Cortex of kidney (tissue), 1 donor: ENCODE measurements around the gene BHLHA15.
"Not testable (repeated sequence)": the region's sequence is repeated elsewhere in the genome, so short reads cannot be mapped to it uniquely, and the experiment has no call there.

Experiments
- DNase-seq: peaks from one replicate; lab custom pipeline; 2025; lab: John Stamatoyannopoulos, UW

BHLHA15 gene

DNA sequence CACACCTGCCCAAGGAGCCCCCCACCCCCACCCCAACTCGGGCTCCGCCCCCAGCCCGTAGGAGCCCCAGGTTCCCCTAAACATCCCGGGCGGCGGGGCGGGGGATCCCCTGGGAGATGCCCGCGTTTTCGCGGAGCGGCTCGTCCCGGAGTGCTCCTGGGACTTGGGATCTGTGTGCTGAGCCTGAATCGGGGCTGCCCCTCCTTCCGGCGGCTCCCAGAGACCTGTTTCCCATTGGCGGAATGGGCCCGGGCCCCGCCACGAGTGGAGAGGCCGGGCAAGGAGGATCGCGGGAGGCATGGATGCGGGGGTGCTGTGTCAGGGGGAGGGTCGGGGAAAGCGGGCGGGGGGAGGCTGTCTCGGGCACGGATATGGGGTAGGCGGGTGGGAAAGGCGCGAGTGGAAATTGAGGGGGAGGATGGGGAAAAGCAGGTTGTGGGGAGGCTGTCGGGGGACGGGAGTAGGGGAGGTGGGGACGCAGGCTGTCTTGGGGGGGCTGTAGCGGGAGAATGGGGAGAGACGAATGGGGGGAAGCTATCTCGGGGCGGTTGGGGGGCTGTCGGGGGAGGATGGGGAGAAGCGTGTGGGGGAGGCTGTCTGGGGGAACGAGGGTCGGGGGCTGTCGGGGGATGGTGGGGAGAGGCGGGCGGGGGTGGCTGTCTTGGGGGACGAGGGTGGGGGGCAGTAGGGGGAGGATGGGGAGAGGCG, 572 bp upstream of the BHLHA15 start:
- DNase-seq: no peak

DNA sequence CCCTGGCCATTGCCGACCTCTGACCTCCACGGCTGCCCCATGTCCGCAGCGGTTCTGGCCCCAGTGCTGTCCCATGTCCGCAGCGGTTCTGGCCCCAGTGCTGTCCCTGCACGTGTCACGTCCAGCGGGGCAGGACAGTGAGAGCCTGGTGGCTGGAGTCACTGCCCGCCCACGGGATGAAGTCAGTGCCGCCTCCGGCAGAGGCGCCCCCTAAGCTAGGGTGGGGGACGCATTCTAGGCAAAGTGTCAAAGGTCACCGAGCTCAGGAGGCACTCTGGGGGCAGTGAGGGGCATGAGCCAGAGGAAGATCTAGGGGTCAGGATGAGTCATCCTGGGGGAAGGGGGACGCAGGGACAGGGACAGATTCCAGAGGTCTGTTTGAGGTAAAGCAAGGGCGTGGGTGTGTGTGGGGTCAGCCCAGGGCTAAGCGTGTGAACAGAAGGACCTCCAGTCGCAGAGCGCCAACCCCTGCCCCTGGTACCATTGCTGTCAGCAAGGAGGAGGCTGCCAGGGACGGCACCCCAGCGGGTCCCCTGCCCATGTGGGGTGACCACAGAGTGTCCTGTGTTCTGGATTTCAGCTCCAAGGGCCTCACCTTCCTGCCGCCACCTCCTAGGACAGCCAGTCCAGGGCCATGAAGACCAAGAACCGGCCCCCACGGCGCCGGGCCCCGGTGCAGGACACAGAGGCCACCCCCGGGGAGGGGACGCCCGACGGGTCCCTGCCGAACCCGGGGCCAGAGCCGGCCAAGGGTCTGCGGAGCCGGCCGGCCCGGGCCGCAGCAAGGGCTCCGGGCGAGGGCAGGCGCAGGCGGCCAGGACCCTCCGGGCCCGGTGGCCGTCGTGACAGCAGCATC, 665 bp downstream of the BHLHA15 start:
- no peak for DNase-seq

DNA sequence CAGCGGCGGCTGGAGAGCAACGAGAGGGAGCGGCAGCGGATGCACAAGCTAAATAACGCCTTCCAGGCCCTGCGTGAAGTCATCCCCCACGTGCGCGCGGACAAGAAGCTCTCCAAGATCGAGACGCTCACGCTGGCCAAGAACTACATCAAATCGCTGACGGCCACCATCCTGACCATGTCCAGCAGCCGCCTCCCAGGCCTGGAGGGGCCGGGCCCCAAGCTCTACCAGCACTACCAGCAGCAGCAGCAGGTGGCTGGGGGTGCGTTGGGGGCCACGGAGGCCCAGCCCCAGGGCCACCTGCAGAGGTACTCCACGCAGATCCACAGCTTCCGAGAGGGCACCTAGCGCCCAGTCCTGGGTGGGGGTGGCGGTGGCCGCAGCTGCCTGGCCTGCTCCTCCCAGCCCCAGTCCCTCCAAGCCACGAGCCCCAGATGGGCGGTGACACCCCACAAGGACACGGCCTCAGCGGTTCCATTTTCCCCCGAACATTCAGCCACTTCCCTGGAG, 1.3 kb downstream of the BHLHA15 start:
- DNase-seq: no peak

DNA sequence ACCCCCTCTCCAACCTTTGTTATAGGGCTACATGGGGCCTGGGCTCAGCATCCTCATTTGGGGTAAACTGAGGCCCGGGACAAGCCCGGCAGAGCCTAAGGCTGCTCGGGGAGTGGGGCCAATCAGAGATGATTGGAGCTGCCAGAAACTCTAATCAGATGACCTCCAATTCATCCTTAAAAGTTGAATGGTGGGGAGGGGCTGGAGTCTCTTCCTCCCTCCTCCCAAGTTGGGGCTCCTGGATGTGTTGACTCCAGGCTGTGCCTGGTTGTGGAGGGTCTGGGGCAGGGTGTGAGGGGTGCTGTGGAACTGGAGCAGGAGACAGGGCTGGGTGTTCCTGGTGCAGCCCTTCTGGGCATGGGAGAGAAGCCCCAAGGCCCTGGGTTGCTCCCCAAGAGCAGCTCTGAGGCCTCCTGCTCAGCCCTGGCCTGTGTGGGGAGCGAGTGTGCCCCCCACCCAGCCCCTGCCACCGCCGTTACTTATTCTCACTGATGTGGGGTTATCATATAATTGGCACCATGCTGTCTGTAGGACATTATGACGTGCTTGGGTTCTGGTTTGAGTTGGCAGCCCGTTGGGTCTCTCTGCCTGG, 2.2 kb downstream of the BHLHA15 start:
- no peak for DNase-seq

DNA sequence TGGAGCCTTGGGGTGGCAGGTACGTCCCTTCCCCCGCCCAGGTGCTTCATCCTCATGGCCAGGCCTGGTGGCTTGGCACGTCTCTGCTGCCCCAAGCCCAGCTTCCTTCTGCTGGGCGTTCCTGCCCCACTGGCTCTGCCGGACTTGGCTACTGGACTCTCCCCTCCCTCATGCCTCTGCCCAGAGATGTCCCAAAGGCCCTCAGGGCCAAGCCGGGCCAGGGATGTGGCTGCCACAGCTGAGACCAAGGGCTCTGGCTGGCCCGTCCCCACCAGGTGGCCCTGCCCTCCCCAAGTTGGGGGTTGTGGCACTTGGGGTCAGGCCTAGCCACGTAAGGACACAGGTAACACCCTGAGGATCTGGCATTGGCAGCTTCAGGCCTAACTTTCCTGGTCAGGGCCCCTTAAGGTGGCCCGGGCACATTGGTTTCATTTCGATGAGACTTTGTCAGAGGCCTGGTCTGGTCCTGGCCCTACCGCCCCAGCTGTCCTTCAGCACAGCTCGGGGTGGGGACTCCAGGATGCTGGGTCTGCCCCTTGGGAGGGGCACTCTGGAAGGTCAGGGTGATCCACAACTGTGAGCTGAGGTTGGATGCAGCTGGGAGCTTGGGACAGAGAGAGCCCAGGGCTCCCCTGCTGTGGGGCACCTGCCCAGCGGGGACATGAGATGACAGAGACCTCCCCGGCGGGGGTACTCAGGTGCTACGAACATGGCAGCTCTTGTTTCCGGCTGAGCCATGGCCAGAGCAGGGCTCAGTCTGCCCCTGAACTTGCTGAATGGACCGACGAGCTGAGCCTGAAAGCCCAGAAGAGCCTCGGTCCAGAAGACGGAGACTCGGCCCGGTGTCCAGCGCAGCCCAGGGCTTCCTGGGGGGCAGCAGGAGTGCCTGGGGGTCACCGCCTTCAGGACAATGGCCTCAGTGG, 2.9 kb downstream of the BHLHA15 start:
- DNase-seq: no peak

DNA sequence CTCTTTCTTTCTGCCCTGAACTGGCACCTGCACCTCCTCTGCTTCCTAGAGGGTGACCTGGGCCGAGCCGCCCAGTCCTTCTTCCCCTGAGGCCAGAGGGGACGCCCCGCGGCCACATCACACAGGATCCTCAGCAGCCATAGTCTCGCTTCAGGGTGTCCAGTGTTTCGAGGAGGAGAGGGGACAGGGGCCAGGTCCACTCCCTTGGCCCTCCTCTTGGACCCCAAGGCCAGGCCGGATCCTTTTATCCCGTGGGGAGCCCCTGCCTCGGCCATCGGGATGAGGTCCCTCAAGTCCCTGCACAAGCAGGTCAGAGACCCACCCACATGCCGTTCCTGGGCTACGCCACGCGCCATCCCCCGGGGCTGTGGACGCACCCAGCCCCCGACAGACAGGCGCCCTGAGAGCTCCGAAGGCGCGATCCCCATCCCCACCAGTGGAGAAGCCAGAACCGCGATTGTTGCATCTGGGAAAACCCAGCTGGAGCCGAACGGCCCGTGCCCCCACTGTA, 3.6 kb downstream of the BHLHA15 start:
- DNase-seq: no peak

DNA sequence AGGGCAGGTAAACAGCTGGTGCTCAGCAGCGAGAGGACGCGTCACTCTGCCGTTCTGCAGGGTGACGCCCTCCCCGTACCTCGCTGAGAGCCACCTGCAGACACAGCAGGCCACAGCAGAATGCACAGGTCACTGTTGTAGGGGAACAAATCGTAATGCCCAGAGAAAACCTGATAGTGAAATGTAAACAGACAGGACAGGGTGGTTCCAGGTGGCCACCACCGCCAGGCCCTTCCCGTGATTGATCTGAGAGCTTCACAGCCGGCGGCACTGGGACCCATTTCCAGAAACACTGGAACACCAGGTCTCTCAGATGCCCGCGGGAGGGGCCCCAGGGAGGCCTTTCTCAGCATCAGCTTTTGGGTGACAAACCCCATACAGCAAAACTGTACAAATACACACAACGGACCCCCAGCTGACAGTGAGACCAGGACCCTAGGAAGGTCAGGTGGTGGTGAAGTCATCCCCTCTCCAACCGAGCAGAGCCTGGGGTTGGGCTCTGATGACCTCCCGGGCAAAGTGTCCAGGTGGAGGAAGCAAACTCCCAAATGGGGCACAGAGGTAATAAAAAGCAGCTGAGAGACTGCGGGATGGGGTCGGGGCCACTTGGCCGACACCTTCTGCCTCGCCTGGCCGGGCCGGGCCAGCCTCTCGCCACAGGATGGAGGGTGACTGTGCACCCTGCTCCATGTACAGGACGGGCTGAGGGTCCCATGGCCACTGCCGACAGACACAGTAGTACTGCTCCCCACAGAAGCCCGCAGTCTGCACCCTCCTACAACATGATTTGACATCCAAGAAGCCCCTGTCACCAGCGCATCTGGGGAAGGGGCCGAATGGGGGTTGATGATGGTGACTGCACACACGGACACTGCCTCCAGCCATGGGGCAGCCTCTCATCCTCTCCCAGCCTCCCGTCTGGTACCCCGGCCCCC, 4.6 kb downstream of the BHLHA15 start:
- no peak for DNase-seq

DNA sequence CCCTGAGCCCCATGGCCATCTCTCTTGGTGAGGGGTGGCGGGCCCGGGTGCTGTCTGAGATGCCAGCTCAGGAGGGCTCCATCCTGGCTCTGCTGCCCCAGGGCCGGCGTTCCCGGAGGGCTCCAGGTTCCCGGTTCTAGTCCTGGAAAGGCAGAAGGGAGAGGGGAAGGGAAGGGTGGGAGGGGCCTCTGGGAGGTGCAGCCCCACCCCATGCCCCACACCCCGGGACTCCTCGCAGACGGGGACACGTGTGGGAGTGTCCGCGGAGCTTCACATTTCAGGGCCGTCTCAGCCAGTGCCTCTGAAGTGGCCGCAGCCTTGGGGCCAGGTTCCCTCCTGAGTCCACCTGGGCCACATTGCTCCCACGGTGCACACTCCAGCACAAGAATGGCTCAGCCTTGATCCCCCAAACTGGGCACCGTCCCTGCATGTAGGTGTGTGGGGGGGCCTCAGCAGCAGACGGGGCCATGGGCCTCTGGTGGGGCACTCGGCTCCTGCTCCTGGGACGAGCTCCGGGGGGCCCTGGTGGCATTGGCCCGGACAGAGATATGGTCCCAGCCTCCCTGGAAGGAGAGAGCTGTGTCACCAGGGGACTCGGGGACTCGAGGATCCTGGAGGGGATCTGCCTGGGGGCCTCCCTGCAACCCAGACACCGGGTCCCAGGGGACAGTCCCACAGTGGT, 5.8 kb downstream of the BHLHA15 start:
- DNase-seq: no peak

DNA sequence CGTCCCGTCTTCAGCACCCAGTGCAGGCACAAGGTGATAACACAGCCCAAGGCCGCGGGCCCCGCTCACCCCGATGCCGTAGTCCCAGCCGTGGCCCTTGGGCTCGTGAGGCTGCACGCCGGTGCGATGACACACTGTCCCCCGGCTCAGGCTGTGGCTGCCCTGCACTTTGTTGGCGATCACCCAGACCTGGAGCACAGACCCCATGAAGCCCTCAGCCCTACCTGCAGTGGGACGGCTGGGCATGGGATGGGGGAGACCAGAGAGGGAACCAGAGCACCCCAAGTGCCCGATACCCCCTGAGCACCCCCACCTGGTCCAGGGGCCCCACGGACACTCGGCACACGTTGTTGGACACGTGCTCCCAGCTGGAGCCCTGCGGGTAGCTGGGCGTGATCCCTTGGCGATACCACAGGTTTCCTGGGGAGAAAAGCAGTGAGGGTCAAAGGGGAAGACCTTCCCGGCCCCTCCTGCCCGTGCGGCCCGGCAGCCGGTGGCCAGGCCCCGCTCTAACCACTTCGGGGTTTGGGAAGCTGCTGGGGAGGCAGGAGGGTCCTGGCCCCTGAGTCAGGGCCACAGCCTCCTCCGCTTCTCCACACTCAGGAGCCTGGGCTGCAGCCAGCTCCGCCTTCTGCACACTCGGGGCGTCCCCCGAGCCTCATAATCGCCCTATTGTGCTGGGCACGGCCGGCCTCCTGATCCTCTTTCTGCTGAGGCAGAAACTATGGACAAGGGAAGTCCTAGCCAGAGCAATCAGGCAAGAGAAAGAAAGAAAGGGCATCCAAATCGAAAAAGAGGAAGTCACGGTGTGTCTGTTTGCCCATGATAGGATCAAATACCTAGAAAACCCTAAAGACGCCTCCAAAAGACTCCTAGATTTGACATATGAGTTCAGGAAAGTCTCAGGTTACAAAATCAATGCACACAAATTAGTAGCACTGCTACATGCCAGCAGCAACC, 6.7 kb downstream of the BHLHA15 start:
- DNase-seq: no peak

DNA sequence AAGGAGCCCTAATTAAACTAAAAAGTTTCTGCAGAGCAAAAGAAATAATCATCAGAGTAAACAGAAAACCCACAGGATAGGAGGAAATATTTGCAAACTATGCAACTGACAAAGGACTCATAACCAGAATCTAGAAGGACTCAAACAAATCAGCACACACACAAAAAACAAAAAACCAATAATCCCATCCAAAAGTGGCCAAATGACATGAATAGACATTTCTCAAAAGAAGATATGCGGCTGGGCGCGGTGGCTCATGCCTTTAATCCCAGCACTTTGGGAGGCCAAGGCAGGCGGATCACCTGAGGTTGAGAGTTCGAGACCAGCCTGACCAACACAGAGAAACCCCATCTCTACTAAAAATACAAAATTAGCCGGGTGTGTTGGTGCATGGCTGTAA, 8.1 kb downstream of the BHLHA15 start:
- DNase-seq: not testable (repeated sequence)

DNA sequence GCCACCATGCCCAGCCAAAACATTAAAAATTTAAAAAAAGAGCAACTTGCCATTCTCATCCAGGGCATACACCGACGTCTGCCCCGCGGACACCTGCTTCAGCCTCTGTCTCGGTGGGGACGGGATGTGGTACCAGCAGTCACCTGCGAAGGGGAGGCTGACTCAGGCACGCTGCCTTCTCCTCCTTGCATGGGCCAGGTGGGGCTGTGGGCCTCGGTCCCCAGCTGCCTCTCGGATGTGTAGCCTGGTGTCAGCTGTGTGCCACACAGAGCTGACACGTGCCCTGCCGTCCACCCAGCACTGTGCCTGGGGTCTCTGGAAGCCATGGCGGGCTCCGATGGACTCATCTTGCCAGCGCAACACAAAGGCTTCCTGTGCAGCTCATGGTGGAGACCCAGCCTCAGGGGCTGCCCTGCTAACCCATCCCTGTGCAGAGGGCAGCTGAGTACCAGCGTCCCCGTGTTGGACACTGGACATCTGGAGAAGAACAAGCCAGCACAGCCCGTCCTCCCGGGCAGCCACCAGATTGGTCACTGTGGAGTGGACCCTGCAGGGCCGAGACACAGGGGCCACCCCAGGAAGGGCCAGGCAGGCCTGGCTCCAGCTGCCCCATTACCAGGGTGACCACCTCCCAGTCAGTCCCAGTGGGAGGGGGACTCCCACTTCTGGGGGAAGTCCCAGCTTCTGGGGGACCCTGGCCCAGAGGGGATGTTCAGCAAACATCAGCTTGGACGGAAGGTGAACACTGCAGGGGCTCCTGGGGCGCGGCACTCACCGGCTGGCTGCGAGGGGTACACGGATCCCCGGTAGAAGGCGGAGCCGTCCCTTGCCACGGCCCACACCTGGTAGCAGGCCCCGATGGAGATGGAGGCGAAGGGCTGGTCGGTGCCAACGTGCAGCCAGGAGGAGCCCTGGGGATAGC, 10.6 kb downstream of the BHLHA15 start:
- no peak for DNase-seq

DNA sequence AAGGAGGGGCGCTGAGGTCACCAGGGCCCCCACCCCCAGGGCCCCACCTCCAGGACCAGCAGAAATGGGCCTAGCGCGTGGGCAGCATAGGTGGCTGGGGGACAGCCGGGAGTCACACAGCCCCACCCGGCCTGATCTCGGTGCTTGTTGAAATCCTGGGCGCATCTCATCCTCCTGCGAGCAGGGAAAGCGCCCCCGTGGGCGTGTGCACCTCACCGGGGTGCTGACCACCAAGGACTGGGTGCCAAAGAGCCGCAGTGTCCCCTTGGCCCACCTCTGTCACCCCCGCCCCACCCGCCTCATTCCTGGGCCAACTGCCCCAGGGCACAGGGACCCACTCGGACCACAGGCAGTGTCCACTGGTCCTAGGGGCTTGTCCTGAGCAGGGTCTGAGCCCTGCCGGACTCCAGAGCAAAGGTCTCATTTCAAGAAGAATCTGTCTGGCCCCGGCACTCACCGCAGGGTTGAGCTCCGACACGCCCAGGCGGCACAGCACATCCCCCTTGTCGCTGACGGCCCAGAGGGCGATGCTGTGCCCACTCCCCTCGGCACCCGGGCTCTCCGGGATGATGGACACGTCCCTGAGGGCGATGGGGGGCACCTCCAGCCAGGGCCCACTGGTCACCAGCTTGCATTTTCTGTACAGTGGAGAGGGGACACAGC, 11.4 kb downstream of the BHLHA15 start:
- DNase-seq: no peak

DNA sequence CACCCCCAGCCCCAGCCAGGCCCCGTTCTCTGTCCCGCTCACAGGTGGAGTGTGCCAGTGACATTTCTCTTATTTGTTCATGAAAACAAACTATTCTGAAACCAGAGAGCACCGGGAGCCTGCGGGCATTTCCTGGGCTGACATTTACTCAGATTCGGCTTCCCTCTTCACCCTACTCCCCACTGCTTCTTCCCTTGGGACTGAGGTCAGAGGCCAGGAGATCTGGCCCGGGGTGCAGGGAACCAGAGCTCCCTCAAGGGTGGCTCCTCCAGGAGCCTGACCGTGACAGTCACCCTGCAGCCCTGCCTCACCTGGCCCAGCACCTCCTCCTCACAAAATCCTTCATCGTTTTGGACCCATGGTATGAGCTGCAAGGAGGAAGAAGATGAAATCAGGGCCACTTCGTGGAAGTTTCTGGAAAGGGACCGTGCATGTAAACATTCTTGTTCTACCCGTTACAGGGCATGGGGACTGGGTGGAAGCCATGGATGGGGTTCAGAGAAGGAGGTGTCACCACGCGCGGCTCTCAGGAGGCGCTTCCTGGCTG, 12.2 kb downstream of the BHLHA15 start:
- DNase-seq: no peak

DNA sequence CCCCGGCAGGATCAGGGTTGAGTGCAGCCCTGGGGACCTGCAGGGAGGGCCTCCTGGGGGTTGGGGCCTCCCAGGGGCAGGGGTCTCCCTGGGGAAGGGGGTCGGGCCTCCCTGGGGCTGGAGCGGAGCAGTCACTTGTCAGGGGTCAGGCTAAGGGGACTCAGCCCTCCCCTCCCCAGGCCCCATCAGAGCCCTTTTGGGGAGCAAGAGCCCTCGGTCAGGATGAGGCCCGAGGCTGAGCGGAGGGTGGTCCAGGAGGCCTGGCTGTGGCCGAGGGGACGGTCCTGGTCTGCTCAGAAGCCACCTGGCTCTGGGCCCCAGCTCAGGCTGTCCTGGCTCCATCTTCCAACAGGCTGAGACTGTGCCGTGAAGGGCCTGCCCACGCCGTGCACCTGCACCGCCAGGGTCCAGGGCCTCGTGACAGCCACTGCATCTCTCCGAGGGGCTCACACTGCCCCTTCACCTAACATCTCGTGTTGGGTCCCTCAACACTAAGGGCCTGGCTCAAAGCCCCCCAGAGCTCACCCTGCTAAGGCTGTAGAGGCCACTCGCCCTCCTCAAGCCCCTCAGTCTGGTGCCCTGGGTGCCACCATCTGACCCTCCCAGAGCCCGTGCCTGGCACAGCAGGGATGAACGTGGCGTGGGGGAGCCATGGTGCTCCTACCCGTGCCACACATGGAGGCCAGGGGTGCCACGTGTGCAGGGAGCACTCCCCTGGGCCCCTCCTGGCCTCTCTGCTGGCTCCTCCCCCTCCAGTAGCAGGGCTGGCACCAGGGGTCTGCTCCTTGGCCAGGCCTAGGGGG, 12.9 kb downstream of the BHLHA15 start:
- DNase-seq: no peak

DNA sequence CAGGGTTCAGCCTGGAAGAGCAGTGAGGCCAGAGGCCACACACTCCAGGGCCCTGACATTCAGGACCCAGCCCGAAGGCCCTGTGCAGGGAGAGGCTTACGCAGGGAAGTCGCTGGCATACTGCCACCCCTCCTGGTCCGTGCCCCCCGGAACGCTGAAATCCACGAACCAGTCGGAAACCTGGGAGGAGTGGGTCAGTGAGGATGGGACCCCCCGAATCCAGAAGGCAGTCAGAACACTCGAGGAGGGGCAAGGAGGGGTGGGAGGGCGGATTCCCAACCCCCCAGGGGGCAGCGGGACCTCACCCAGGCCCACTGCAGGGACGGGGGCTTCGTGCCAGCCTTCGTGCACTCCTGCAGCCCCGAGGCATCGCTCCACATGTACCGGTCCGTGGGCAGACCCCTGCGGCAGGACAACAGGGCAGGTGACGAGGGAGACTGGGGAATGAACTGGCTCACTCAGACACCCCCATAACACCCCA, 13.5 kb downstream of the BHLHA15 start:
- DNase-seq: no peak
